Hepatocyte (in vitro differentiated cells): ENCODE data around the gene TNNT2.

Experiments used
- CTCF ChIP-seq: fragments of 200-600 bp; sonication (generic); IDR thresholded peaks from 2 replicates; pipeline ENCODE4 v1.5.1; 2016; ENCODE audit warnings: antibody characterized with exemption, mild to moderate bottlenecking; ENCODE audit not compliant: poor library complexity
- EZH2phosphoT487 ChIP-seq: fragments of 200-600 bp; sonication (generic); IDR thresholded peaks from one replicate; pipeline ENCODE4 v1.6.1; 2018; ENCODE audit warnings: antibody characterized with exemption, mild to moderate bottlenecking, low read depth, moderate library complexity; ENCODE audit not compliant: unreplicated experiment, severe bottlenecking

GRCh38 chr1:201383647-201384405 is 6.3 kb upstream of the TNNT2 start:
- no peak for TF ChIP-seq CTCF
- TF ChIP-seq EZH2phosphoT487: no peak
